OCI-LY7 (cell line): Measurements from ENCODE around the gene EXOC4. TPM values are rescaled to one million over a fixed set of nuclear protein-coding genes. Genes with fewer than 3 reads are reported as not detected.
A peak's percentile ranks its signal among the peaks of the same experiment; 100 is the strongest.

Source experiments
- BruUV-seq: library from RNA; stranded (reverse); fragments of 400-500 nt; replicated peaks from 2 replicates; lab custom pipeline; 2021; lab: Mats Ljungman, UMichigan
- CTCF ChIA-PET: fragments of 300-600 bp; sonication (Branson Sonifier 250); formaldehyde crosslinking; loops from one replicate; lab custom pipeline; 2022; ENCODE audit warnings: antibody characterized with exemption; ENCODE audit not compliant: unreplicated experiment; lab: Charles Lee
- POLR2A ChIA-PET: fragments of 300-600 bp; sonication (Branson Sonifier 250); formaldehyde crosslinking; loops from one replicate; lab custom pipeline; 2022; ENCODE audit warnings: antibody characterized with exemption; lab: Charles Lee
- DNase-seq: peaks from one replicate; pipeline ENCODE4 v3.0.0-alpha.2; 2015; ENCODE audit warnings: low spot score
- H2AFZ ChIP-seq: fragments of 200-600 bp; sonication (generic), shearing (Covaris generic); 2 replicates; pipeline ENCODE4 v1.6.1; 2014; ENCODE audit warnings: mild to moderate bottlenecking, antibody characterized with exemption, low read length, moderate library complexity
- H3K27ac ChIP-seq: fragments of 200-600 bp; sonication (generic); 2 replicates; pipeline ENCODE4 v1.5.1; 2014; ENCODE audit warnings: mixed run types, low read depth, mild to moderate bottlenecking, moderate library complexity, low read length, inconsistent platforms; ENCODE audit not compliant: poor library complexity, severe bottlenecking
- H3K36me3 ChIP-seq: fragments of 200-600 bp; sonication (generic); 2 replicates; pipeline ENCODE4 v1.6.1; 2014; ENCODE audit warnings: mild to moderate bottlenecking, antibody characterized with exemption, low read length, moderate library complexity, mixed read lengths; ENCODE audit not compliant: insufficient read depth
- H3K4me1 ChIP-seq: fragments of 200-600 bp; sonication (generic); 2 replicates; pipeline ENCODE4 v1.5.1; 2014; ENCODE audit warnings: mild to moderate bottlenecking, low read length; ENCODE audit not compliant: insufficient read depth, poor library complexity, severe bottlenecking
- H3K4me2 ChIP-seq: fragments of 200-600 bp; sonication (generic); 2 replicates; pipeline ENCODE4 v1.6.1; 2014; ENCODE audit warnings: mild to moderate bottlenecking, low read length
- H3K4me3 ChIP-seq: fragments of 200-600 bp; sonication (generic); 2 replicates; pipeline ENCODE4 v1.5.1; 2014; ENCODE audit warnings: mild to moderate bottlenecking, low read depth, low read length; ENCODE audit not compliant: poor library complexity, severe bottlenecking
- H3K79me2 ChIP-seq: fragments of 200-600 bp; sonication (generic); 2 replicates; pipeline ENCODE4 v1.6.1; 2016; ENCODE audit warnings: low read depth, mild to moderate bottlenecking, low read length, moderate library complexity, mixed read lengths; ENCODE audit not compliant: insufficient read depth
- H3K9me2 ChIP-seq: fragments of 200-600 bp; sonication (generic); 2 replicates; pipeline ENCODE4 v1.6.1; 2016; ENCODE audit warnings: mild to moderate bottlenecking, low read length, mixed read lengths; ENCODE audit not compliant: insufficient read depth
- H3K9me3 ChIP-seq: fragments of 200-600 bp; sonication (generic); 2 replicates; pipeline ENCODE4 v1.6.1; 2014; ENCODE audit warnings: mild to moderate bottlenecking, mixed run types, low read length, mixed read lengths
- H4K20me1 ChIP-seq: fragments of 200-600 bp; sonication (generic); 2 replicates; pipeline ENCODE4 v1.6.1; 2014; ENCODE audit warnings: mild to moderate bottlenecking, antibody characterized with exemption, low read length, moderate library complexity, mixed read lengths; ENCODE audit not compliant: insufficient read depth
- EZH2phosphoT487 ChIP-seq: fragments of 200-600 bp; sonication (generic); IDR thresholded peaks from 2 replicates; pipeline ENCODE4 v1.6.1; 2018; ENCODE audit warnings: low read depth, borderline replicate concordance, mild to moderate bottlenecking, mixed run types, antibody characterized with exemption, low read length, moderate library complexity, mixed read lengths
- intact Hi-C: fragments of 100-400 bp; cut with micrococcal nuclease; formaldehyde crosslinking; loops from one replicate; pipeline ENCODE4 v1.10.0; 2022; ENCODE audit not compliant: unreplicated experiment
- total RNA-seq, 2 experiments: library from RNA; depleted of rRNA in 1 of 2; stranded (reverse); fragments of >200 nt in 1 of 2; shearing (Covaris generic) in 1 of 2; gene quantifications; 2 replicates each; pipeline ENCODE4 v1.2.3, GENCODE V29; 2014 to 2022
- TF ChIP-seq, protein P1 (sequence below): fragments of 200-600 bp; sonication (generic); conservative IDR thresholded peaks from 2 replicates; pipeline ENCODE4 v1.5.1; 2014; ENCODE audit warnings: mild to moderate bottlenecking, antibody characterized with exemption, low read length, moderate library complexity, mixed read lengths

EXOC4 gene
- total RNA-seq, 2 experiments from 2014 or later, result 75.1 to 93.2 TPM

DNA sequence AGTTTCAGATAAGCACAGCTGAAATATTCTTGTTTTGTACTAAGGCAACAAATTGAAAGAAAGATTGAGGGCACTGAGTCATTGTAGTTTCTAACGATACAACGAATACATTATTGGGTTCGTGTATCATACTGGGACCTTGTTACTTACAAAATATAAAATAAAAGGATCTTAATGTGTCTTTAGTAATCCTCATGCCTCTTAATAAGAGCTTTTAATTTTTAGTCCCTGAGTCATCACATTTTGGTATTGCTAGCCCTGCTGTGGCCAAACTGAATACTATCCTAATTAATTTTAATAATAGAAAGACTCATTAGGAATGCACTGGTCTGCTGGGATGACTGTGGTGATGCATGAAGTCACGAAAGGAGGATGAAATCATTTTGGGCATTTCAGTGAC is 309.7 kb downstream of the EXOC4 start:
- Histone ChIP-seq H3K36me3 (no peaks in the 10 kb centered on the region), H4K20me1 (no peaks in the 10 kb centered on the region), H2AFZ (no peak overlapping the region), H3K4me1 (no peaks in the 10 kb centered on the region), H3K4me3 (no peak overlapping the region), H3K79me2 (no peaks in the 10 kb centered on the region), H3K9me3 (no peaks in the 10 kb centered on the region), H3K27ac (no peak overlapping the region), H3K9me2 (no peaks in the 10 kb centered on the region), H3K4me2 (no peak overlapping the region)
- no TSS peak for BruUV-seq
- CTCF ChIA-PET, result no interaction called here
- intact Hi-C loops, result no loop called here
- POLR2A ChIA-PET, result interaction anchor here (1.2 kb wide), 1 partner anchor 12 kb away, joined by 3 read pairs; no protein-coding TSS in a partner anchor
- TF ChIP-seq EZH2phosphoT487, result no peak
- TF ChIP-seq, protein P1, sequence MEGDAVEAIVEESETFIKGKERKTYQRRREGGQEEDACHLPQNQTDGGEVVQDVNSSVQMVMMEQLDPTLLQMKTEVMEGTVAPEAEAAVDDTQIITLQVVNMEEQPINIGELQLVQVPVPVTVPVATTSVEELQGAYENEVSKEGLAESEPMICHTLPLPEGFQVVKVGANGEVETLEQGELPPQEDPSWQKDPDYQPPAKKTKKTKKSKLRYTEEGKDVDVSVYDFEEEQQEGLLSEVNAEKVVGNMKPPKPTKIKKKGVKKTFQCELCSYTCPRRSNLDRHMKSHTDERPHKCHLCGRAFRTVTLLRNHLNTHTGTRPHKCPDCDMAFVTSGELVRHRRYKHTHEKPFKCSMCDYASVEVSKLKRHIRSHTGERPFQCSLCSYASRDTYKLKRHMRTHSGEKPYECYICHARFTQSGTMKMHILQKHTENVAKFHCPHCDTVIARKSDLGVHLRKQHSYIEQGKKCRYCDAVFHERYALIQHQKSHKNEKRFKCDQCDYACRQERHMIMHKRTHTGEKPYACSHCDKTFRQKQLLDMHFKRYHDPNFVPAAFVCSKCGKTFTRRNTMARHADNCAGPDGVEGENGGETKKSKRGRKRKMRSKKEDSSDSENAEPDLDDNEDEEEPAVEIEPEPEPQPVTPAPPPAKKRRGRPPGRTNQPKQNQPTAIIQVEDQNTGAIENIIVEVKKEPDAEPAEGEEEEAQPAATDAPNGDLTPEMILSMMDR, result no peak
- no peak for DNase-seq

DNA sequence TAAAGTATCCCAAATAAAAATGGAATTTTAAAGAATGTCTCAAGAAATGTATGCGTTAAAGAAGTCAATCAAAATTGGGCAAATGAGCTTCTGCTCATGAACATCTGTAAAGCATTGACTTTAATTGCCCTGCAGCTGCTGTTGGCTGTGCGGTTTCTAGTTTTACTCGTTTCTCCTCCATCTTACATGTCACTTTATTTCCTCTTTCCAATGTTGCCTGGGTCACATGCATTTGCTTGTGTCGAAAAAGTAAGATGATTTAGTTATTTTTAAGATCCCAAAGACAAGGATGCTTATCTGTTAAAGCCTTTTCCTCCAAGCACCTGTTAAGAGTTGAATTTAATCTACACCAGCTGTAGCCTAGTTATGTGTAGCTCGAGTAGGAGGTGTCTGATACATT is 310.4 kb downstream of the EXOC4 start:
- no peaks in the 10 kb centered on the region for H3K79me2 ChIP-seq
- no peak overlapping the region for H3K4me3 ChIP-seq
- no peak for TF ChIP-seq EZH2phosphoT487
- TF ChIP-seq, protein P1, result no peak
- H4K20me1 ChIP-seq, result no peaks in the 10 kb centered on the region
- DNase-seq, result no peak
- intact Hi-C loops, result no loop called here
- H2AFZ ChIP-seq, result no peak overlapping the region
- H3K9me3 ChIP-seq, result no peaks in the 10 kb centered on the region
- ChIA-PET POLR2A (interaction anchor here (1.2 kb wide), 1 partner anchor 12 kb away, joined by 3 read pairs; no protein-coding TSS in a partner anchor), CTCF (no interaction called here)
- no peaks in the 10 kb centered on the region for H3K4me1 ChIP-seq
- no TSS peak for BruUV-seq
- no peaks in the 10 kb centered on the region for H3K9me2 ChIP-seq
- H3K36me3 ChIP-seq, result no peaks in the 10 kb centered on the region
- no peak overlapping the region for H3K4me2 ChIP-seq
- no peak overlapping the region for H3K27ac ChIP-seq

DNA sequence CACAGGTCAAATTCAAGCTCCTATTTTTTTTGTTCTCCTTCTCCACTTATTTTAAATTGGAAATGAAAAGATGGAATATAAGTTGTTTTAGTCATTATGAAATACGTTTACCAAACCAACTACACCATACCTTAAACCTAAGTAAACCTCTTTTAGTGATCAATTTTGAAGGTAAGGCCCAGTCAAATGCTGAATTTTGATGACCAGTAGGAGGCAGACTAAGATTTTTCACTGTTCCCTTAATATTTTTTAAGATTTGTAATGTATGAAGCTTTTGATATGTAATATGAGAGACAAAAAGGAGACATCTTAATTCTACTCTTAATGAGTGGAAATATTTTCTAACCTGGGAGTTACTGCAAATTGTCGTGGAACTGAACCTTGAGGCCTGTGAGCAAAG is 311.6 kb downstream of the EXOC4 start:
- CTCF ChIA-PET, result no interaction called here
- Histone ChIP-seq H3K4me2 (no peak overlapping the region), H3K79me2 (no peaks in the 10 kb centered on the region), H3K27ac (no peak overlapping the region), H3K4me1 (no peaks in the 10 kb centered on the region), H3K9me2 (no peaks in the 10 kb centered on the region), H3K9me3 (no peaks in the 10 kb centered on the region), H3K4me3 (no peak overlapping the region), H3K36me3 (no peaks in the 10 kb centered on the region), H2AFZ (no peak overlapping the region), H4K20me1 (no peaks in the 10 kb centered on the region)
- no peak for DNase-seq
- intact Hi-C loops, result no loop called here
- TF ChIP-seq EZH2phosphoT487, result no peak
- TF ChIP-seq, protein P1, result peak; percentile 56
- POLR2A ChIA-PET, result no interaction called here
- no TSS peak for BruUV-seq
